ENCODE results near the gene PIK3CD. TPM values are rescaled to one million over a fixed set of nuclear protein-coding genes. Genes with fewer than 3 reads are reported as not detected.

The PIK3CD gene
- total and polyA plus RNA-seq, 4 donors: 1.8 to 11.3 (median 3.4) TPM

DNA sequence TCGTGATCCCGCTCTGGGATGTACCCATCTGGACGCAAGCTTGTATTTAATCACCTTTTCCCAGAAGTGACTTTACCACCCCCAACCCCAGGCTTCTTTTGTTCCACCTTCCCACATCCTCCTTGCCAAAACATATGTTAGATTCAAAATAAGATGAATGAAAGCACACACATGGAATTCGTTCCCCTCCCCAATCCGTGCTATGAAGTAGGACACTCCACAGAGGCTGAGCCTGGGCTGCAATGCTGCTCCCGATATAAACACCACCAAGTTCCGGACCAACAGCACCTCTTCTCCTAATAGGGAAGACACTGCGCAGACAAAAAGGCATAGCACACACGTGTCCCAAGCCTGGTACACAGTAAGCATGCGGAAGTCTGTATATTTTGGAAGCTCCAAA is 86.1 kb downstream of the PIK3CD start:
- H3K36me3 ChIP-seq (ENCODE audit: control insufficient read depth in 4 of 4, insufficient read depth in 3 of 4, low read depth in 1 of 4, low read length in 3 of 4): peaks cover 2 to 14% (median 7%) of the 10 kb centered on the region in 4 donors
- H3K4me3 ChIP-seq (ENCODE audit: low read depth in 1 of 3, low read length in 3 of 3): no peak overlapping the region
- 93% methylated on average over 10 of the region's 10 CpGs for WGBS
- H3K27ac ChIP-seq (ENCODE audit: low read depth in 1 of 2, low read length in 2 of 2): no peak overlapping the region
- DNase-seq (ENCODE audit: low spot score): no peak
- no peaks in the 10 kb centered on the region for H3K4me1 ChIP-seq (ENCODE audit: control insufficient read depth in 4 of 4, insufficient read depth in 4 of 4, low read length in 3 of 4)
- TF ChIP-seq HNF4G (IDR thresholded peaks at IDR 0.05) (no peak), YY1 (IDR thresholded peaks at IDR 0.05) (no peak), EGR1 (IDR thresholded peaks at IDR 0.05; ENCODE audit: low read depth in 2 of 2) (no peak), RXRA (IDR thresholded peaks at IDR 0.05) (no peak), TAF1 (conservative IDR thresholded peaks at IDR 0.05) (no peak), SP1 (IDR thresholded peaks at IDR 0.05) (no peak), FOXA2 (IDR thresholded peaks at IDR 0.05) (no peak), HNF4A (conservative IDR thresholded peaks at IDR 0.05) (no peak), NR2F2 (IDR thresholded peaks at IDR 0.05) (no peak), FOXA1 (IDR thresholded peaks at IDR 0.05) (no peak), RAD21 (IDR thresholded peaks at IDR 0.05) (no peak), GABPA (IDR thresholded peaks at IDR 0.05 in 1 of 2, conservative IDR thresholded peaks at IDR 0.05 in 1 of 2) (no peak)
- TF ChIP-seq, protein P1, sequence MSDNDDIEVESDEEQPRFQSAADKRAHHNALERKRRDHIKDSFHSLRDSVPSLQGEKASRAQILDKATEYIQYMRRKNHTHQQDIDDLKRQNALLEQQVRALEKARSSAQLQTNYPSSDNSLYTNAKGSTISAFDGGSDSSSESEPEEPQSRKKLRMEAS (IDR thresholded peaks at IDR 0.05): no peak
- TF ChIP-seq, protein P2, sequence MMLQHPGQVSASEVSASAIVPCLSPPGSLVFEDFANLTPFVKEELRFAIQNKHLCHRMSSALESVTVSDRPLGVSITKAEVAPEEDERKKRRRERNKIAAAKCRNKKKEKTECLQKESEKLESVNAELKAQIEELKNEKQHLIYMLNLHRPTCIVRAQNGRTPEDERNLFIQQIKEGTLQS (IDR thresholded peaks at IDR 0.05): no peak
- TF ChIP-seq, protein P3, sequence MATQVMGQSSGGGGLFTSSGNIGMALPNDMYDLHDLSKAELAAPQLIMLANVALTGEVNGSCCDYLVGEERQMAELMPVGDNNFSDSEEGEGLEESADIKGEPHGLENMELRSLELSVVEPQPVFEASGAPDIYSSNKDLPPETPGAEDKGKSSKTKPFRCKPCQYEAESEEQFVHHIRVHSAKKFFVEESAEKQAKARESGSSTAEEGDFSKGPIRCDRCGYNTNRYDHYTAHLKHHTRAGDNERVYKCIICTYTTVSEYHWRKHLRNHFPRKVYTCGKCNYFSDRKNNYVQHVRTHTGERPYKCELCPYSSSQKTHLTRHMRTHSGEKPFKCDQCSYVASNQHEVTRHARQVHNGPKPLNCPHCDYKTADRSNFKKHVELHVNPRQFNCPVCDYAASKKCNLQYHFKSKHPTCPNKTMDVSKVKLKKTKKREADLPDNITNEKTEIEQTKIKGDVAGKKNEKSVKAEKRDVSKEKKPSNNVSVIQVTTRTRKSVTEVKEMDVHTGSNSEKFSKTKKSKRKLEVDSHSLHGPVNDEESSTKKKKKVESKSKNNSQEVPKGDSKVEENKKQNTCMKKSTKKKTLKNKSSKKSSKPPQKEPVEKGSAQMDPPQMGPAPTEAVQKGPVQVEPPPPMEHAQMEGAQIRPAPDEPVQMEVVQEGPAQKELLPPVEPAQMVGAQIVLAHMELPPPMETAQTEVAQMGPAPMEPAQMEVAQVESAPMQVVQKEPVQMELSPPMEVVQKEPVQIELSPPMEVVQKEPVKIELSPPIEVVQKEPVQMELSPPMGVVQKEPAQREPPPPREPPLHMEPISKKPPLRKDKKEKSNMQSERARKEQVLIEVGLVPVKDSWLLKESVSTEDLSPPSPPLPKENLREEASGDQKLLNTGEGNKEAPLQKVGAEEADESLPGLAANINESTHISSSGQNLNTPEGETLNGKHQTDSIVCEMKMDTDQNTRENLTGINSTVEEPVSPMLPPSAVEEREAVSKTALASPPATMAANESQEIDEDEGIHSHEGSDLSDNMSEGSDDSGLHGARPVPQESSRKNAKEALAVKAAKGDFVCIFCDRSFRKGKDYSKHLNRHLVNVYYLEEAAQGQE (IDR thresholded peaks at IDR 0.05): no peak
- TF ChIP-seq, protein P4, sequence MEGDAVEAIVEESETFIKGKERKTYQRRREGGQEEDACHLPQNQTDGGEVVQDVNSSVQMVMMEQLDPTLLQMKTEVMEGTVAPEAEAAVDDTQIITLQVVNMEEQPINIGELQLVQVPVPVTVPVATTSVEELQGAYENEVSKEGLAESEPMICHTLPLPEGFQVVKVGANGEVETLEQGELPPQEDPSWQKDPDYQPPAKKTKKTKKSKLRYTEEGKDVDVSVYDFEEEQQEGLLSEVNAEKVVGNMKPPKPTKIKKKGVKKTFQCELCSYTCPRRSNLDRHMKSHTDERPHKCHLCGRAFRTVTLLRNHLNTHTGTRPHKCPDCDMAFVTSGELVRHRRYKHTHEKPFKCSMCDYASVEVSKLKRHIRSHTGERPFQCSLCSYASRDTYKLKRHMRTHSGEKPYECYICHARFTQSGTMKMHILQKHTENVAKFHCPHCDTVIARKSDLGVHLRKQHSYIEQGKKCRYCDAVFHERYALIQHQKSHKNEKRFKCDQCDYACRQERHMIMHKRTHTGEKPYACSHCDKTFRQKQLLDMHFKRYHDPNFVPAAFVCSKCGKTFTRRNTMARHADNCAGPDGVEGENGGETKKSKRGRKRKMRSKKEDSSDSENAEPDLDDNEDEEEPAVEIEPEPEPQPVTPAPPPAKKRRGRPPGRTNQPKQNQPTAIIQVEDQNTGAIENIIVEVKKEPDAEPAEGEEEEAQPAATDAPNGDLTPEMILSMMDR (IDR thresholded peaks at IDR 0.05; ENCODE audit: low read depth, low read length, missing input control): no peak
- TF ChIP-seq, protein P5, sequence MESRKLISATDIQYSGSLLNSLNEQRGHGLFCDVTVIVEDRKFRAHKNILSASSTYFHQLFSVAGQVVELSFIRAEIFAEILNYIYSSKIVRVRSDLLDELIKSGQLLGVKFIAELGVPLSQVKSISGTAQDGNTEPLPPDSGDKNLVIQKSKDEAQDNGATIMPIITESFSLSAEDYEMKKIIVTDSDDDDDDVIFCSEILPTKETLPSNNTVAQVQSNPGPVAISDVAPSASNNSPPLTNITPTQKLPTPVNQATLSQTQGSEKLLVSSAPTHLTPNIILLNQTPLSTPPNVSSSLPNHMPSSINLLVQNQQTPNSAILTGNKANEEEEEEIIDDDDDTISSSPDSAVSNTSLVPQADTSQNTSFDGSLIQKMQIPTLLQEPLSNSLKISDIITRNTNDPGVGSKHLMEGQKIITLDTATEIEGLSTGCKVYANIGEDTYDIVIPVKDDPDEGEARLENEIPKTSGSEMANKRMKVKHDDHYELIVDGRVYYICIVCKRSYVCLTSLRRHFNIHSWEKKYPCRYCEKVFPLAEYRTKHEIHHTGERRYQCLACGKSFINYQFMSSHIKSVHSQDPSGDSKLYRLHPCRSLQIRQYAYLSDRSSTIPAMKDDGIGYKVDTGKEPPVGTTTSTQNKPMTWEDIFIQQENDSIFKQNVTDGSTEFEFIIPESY (IDR thresholded peaks at IDR 0.05): no peak
- H3K9me3 ChIP-seq (ENCODE audit: control insufficient read depth in 4 of 4, low read length in 3 of 4): no peaks in the 10 kb centered on the region
- H3K27me3 ChIP-seq (ENCODE audit: control insufficient read depth in 4 of 4, insufficient read depth in 4 of 4, low read length in 3 of 4): no peaks in the 10 kb centered on the region
- H3K9ac ChIP-seq (ENCODE audit: low read depth in 1 of 2, low read length in 2 of 2): no peak overlapping the region

Measured in liver (tissue), 9 donors.